Caco-2 (cell line): ENCODE data around the gene MT2A. TPM values are rescaled to one million over a fixed set of nuclear protein-coding genes. Genes with fewer than 3 reads are reported as not detected.

Experiments used
- BruUV-seq: library from RNA; stranded (reverse); fragments of 400-500 nt; replicated peaks from 2 replicates; lab custom pipeline; 2021; lab: Mats Ljungman, UMichigan
- CTCF ChIA-PET: fragments of 300-600 bp; sonication (Branson Sonifier 250); formaldehyde crosslinking; loops from one replicate; lab custom pipeline; 2022; ENCODE audit warnings: antibody characterized with exemption; lab: Charles Lee
- POLR2A ChIA-PET: fragments of 300-600 bp; sonication (Branson Sonifier 250); formaldehyde crosslinking; loops from one replicate; lab custom pipeline; 2022; ENCODE audit warnings: antibody characterized with exemption; lab: Charles Lee
- DNase-seq, 2 experiments: peaks; one replicate each; pipeline versions ENCODE4 v3.0.0 to v3.0.0-alpha.2; 2020 to 2022
- H3K27me3 ChIP-seq: replicated peaks from 2 replicates; pipeline ENCODE4 v1.6.0; 2011; ENCODE audit warnings: low read length; ENCODE audit not compliant: control insufficient read depth, insufficient read depth
- H3K36me3 ChIP-seq: 2 replicates; pipeline ENCODE4 v1.5.1; 2011; ENCODE audit warnings: low read length; ENCODE audit not compliant: control insufficient read depth, insufficient read depth
- H3K4me1 ChIP-seq: fragments of 250-450 bp; sonication (Bioruptor Pico); 2 replicates; pipeline ENCODE4 v1.5.1; 2020; ENCODE audit warnings: mild to moderate bottlenecking
- H3K4me3 ChIP-seq: 2 replicates; pipeline ENCODE4 v1.5.1; 2011; ENCODE audit warnings: low read depth, mild to moderate bottlenecking, control low read depth, low read length
- H3K9me3 ChIP-seq: fragments of 250-450 bp; sonication (Bioruptor Pico); 2 replicates; pipeline ENCODE4 v1.5.1; 2020; ENCODE audit warnings: mild to moderate bottlenecking, moderate library complexity
- H3K27ac Mint-ChIP-seq: one replicate; pipeline ENCODE4 v1.8.0; 2022; ENCODE audit warnings: mixed read lengths; ENCODE audit not compliant: unreplicated experiment
- H3K27me3 Mint-ChIP-seq: one replicate; pipeline ENCODE4 v1.8.0; 2022; ENCODE audit warnings: mixed read lengths; ENCODE audit not compliant: insufficient read depth, unreplicated experiment
- H3K36me3 Mint-ChIP-seq: one replicate; pipeline ENCODE4 v1.8.0; 2022; ENCODE audit warnings: mild to moderate bottlenecking, mixed read lengths; ENCODE audit not compliant: insufficient read depth, unreplicated experiment
- H3K4me1 Mint-ChIP-seq: one replicate; pipeline ENCODE4 v1.8.0; 2022; ENCODE audit warnings: low read depth, mixed read lengths; ENCODE audit not compliant: unreplicated experiment
- H3K4me3 Mint-ChIP-seq: one replicate; pipeline ENCODE4 v1.8.0; 2022; ENCODE audit warnings: mild to moderate bottlenecking, moderate library complexity, mixed read lengths; ENCODE audit not compliant: unreplicated experiment
- H3K9me3 Mint-ChIP-seq: one replicate; pipeline ENCODE4 v1.8.0; 2022; ENCODE audit warnings: mixed read lengths; ENCODE audit not compliant: unreplicated experiment
- intact Hi-C: fragments of 100-400 bp; cut with micrococcal nuclease; formaldehyde crosslinking; loops from one replicate; pipeline ENCODE4 v1.10.0; 2022; ENCODE audit not compliant: unreplicated experiment
- total RNA-seq: library from RNA; stranded (reverse); gene quantifications from 2 replicates; pipeline ENCODE4 v1.2.3, GENCODE V29; 2022
- TF ChIP-seq, protein P1 (sequence below), 2 experiments: fragments of 200-600 bp in 1 of 2; IDR thresholded peaks; 1 replicate in 1 of 2; 2 replicates in 1 of 2; pipeline versions ENCODE4 v1.5.1 to v1.8.0; 2011 to 2022; ENCODE audit warnings: antibody characterized with exemption in 1 of 2, control low read depth in 1 of 2, inconsistent platforms in 1 of 2, low read depth in 1 of 2, low read length in 1 of 2, mild to moderate bottlenecking in 1 of 2, moderate library complexity in 1 of 2; ENCODE audit not compliant: insufficient read depth in 1 of 2, severe bottlenecking in 1 of 2, unreplicated experiment in 1 of 2

MT2A gene
- total RNA-seq, 1 experiment from 2014 or later = 10.5 TPM

GRCh38 chr16:56632848-56633365, 24.5 kb downstream of the MT2A start:
- DNase-seq = no peak
- Mint-ChIP-seq H3K27me3 (peaks cover 31% of the 10 kb centered on the region), H3K4me3 (peak overlapping the region; percentile 76), H3K9me3 (no peaks in the 10 kb centered on the region), H3K36me3 (no peaks in the 10 kb centered on the region), H3K27ac (no peak overlapping the region), H3K4me1 (peaks cover 5% of the 10 kb centered on the region)
- intact Hi-C loops = no loop called here
- no TSS peak for BruUV-seq
- Histone ChIP-seq H3K4me1 (no peaks in the 10 kb centered on the region), H3K4me3 (no peak overlapping the region), H3K27me3 (peaks cover 10% of the 10 kb centered on the region), H3K9me3 (no peaks in the 10 kb centered on the region), H3K36me3 (no peaks in the 10 kb centered on the region)
- TF ChIP-seq, protein P1, sequence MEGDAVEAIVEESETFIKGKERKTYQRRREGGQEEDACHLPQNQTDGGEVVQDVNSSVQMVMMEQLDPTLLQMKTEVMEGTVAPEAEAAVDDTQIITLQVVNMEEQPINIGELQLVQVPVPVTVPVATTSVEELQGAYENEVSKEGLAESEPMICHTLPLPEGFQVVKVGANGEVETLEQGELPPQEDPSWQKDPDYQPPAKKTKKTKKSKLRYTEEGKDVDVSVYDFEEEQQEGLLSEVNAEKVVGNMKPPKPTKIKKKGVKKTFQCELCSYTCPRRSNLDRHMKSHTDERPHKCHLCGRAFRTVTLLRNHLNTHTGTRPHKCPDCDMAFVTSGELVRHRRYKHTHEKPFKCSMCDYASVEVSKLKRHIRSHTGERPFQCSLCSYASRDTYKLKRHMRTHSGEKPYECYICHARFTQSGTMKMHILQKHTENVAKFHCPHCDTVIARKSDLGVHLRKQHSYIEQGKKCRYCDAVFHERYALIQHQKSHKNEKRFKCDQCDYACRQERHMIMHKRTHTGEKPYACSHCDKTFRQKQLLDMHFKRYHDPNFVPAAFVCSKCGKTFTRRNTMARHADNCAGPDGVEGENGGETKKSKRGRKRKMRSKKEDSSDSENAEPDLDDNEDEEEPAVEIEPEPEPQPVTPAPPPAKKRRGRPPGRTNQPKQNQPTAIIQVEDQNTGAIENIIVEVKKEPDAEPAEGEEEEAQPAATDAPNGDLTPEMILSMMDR (IDR thresholded peaks at IDR 0.05; ENCODE audit: insufficient read depth in 1 of 2, low read depth in 1 of 2, low read length in 1 of 2, severe bottlenecking in 1 of 2, unreplicated experiment in 1 of 2) = no peak
- ChIA-PET CTCF (no interaction called here), POLR2A (no interaction called here)

DNA sequence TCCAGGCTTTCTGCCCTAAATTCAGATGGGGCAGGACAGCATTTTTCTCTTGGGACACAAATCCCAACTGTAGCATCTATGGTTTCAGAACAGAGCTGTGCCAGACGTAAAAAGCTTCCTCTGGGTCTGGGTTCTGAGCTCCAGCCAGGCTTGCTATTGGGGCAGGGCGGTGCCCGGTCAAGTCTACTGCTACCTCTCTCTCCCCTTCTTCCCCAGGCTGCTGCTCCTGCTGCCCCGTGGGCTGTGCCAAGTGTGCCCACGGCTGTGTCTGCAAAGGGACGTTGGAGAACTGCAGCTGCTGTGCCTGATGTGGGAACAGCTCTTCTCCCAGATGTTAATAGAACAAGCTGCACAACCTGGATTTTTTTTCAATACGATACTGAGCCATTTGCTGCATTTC, 25.2 kb downstream of the MT2A start:
- H3K36me3 ChIP-seq = no peaks in the 10 kb centered on the region
- DNase-seq = no peak
- no peaks in the 10 kb centered on the region for H3K36me3 Mint-ChIP-seq
- peaks cover 5% of the 10 kb centered on the region for H3K4me1 Mint-ChIP-seq
- ChIA-PET POLR2A (no interaction called here), CTCF (no interaction called here)
- H3K4me1 ChIP-seq = no peaks in the 10 kb centered on the region
- H3K4me3 Mint-ChIP-seq = no peak overlapping the region
- H3K9me3 Mint-ChIP-seq = no peaks in the 10 kb centered on the region
- peaks cover 12% of the 10 kb centered on the region for H3K27me3 ChIP-seq
- no peak overlapping the region for H3K27ac Mint-ChIP-seq
- no peaks in the 10 kb centered on the region for H3K9me3 ChIP-seq
- intact Hi-C loops = no loop called here
- no TSS peak for BruUV-seq
- TF ChIP-seq, protein P1 (IDR thresholded peaks at IDR 0.05; ENCODE audit: insufficient read depth in 1 of 2, low read depth in 1 of 2, low read length in 1 of 2, severe bottlenecking in 1 of 2, unreplicated experiment in 1 of 2) = no peak
- no peak overlapping the region for H3K4me3 ChIP-seq
- peaks cover 32% of the 10 kb centered on the region for H3K27me3 Mint-ChIP-seq

GRCh38 chr16:56634715-56635440, 26.5 kb downstream of the MT2A start:
- no peaks in the 10 kb centered on the region for H3K36me3 Mint-ChIP-seq
- no peak overlapping the region for H3K27ac Mint-ChIP-seq
- TF ChIP-seq, protein P1 (IDR thresholded peaks at IDR 0.05; ENCODE audit: insufficient read depth in 1 of 2, low read depth in 1 of 2, low read length in 1 of 2, severe bottlenecking in 1 of 2, unreplicated experiment in 1 of 2) = no peak
- H3K4me3 ChIP-seq = no peak overlapping the region
- no peaks in the 10 kb centered on the region for H3K36me3 ChIP-seq
- no TSS peak for BruUV-seq
- intact Hi-C loops = no loop called here
- H3K9me3 Mint-ChIP-seq = no peaks in the 10 kb centered on the region
- no peak for DNase-seq
- ChIA-PET POLR2A (interaction anchor here (0.6 kb wide), 1 partner anchor 67 kb away, joined by 5 read pairs; no protein-coding TSS in a partner anchor), CTCF (interaction anchor here (0.9 kb wide), 1 partner anchor 34 kb away, joined by 3 read pairs; no protein-coding TSS in a partner anchor)
- no peaks in the 10 kb centered on the region for H3K9me3 ChIP-seq
- H3K4me1 ChIP-seq = no peaks in the 10 kb centered on the region
- peaks cover 13% of the 10 kb centered on the region for H3K27me3 ChIP-seq
- H3K4me1 Mint-ChIP-seq = peaks cover 5% of the 10 kb centered on the region
- H3K27me3 Mint-ChIP-seq = peaks cover 32% of the 10 kb centered on the region
- no peak overlapping the region for H3K4me3 Mint-ChIP-seq
